Esophagus squamous epithelium (tissue), 4 donors: ENCODE results near the gene PREX1.

ENCODE experiments used
- CTCF ChIP-seq, 6 experiments: fragments of 450-650 bp in 4 of 6; fragments of 200-600 bp in 2 of 6; sonication (generic) in 2 of 6; IDR thresholded peaks; one replicate each; pipeline ENCODE4 v1.5.1; 2016 to 2019; ENCODE audit warnings: antibody characterized with exemption in 6 of 6, mild to moderate bottlenecking in 4 of 6, moderate library complexity in 4 of 6
- POLR2A ChIP-seq, 4 donors: fragments of 450-650 bp; IDR thresholded peaks; one replicate each; pipeline ENCODE4 v1.6.1; 2017; ENCODE audit warnings: antibody characterized with exemption in 4 of 4, mild to moderate bottlenecking in 4 of 4, moderate library complexity in 3 of 4

- TF ChIP-seq CTCF (IDR thresholded peaks at IDR 0.05) = no peak
- TF ChIP-seq POLR2A (IDR thresholded peaks at IDR 0.05) = no peak
These were observed 219.0 kb downstream of the PREX1 start for GRCh38 chr20:48608756-48609155.
